Renal cortical epithelial cell (primary cell): ENCODE results near the gene NCLN. TPM values are rescaled to one million over a fixed set of nuclear protein-coding genes. Genes with fewer than 3 reads are reported as not detected.
"Not testable (repeated sequence)": the region's sequence is repeated elsewhere in the genome, so short reads cannot be mapped to it uniquely, and the experiment has no call there.

Experiments used
- DNase-seq: peaks from one replicate; pipeline ENCODE4 v3.0.0-alpha.2; 2011; ENCODE audit warnings: low read depth
- total RNA-seq: library from RNA; depleted of rRNA; stranded (reverse); fragments of >200 nt; gene quantifications from 2 replicates; pipeline ENCODE4 v1.2.3, GENCODE V29; 2014

NCLN gene
- total RNA-seq, 1 donor from 2014 or later, result 72.6 TPM

- no peak for DNase-seq
Observed at GRCh38 chr19:3198901-3199700, 13.4 kb downstream of the NCLN start.

GRCh38 chr19:3201072-3201700 lies 15.5 kb downstream of the NCLN start:
- no peak for DNase-seq

- no peak for DNase-seq
Observed at GRCh38 chr19:3201911-3202310, 16.2 kb downstream of the NCLN start.

- no peak for DNase-seq
Observed at GRCh38 chr19:3202346-3202745, 16.6 kb downstream of the NCLN start.

GRCh38 chr19:3202895-3203294 lies 17.2 kb downstream of the NCLN start:
- not testable (repeated sequence) for DNase-seq

- no peak for DNase-seq
Observed at GRCh38 chr19:3203805-3204645, 18.3 kb downstream of the NCLN start.

GRCh38 chr19:3204646-3205275 lies 19.0 kb downstream of the NCLN start:
- no peak for DNase-seq

- no peak for DNase-seq
Observed at GRCh38 chr19:3206216-3206953, 20.7 kb downstream of the NCLN start.

GRCh38 chr19:3207461-3208242 lies 21.9 kb downstream of the NCLN start:
- no peak for DNase-seq

- DNase-seq, result no peak
Observed at GRCh38 chr19:3208317-3209207, 22.8 kb downstream of the NCLN start.

GRCh38 chr19:3210347-3211017 lies 24.8 kb downstream of the NCLN start:
- peak; percentile 7 for DNase-seq

- DNase-seq, result no peak
Observed at GRCh38 chr19:3211191-3211590, 25.5 kb downstream of the NCLN start.

- DNase-seq, result no peak
Observed at GRCh38 chr19:3213159-3213558, 27.4 kb downstream of the NCLN start.

- no peak for DNase-seq
Observed at GRCh38 chr19:3216874-3217273, 31.1 kb downstream of the NCLN start.

GRCh38 chr19:3220576-3220975 lies 34.8 kb downstream of the NCLN start:
- DNase-seq, result no peak

GRCh38 chr19:3221576-3221975 lies 35.8 kb downstream of the NCLN start:
- not testable (repeated sequence) for DNase-seq

GRCh38 chr19:3222709-3223108 lies 37.0 kb downstream of the NCLN start:
- no peak for DNase-seq

GRCh38 chr19:3224346-3225168 lies 38.8 kb downstream of the NCLN start, which contains the start of gene CELF5:
TSS of gene CELF5 (plus strand) at chr19:3224661. CDS start at chr19:3224740, 79 bp downstream.
- no peak for DNase-seq
